Measurements from ENCODE around the gene PLA2G4A. TPM values are rescaled to one million over a fixed set of nuclear protein-coding genes. Genes with fewer than 3 reads are reported as not detected.

PLA2G4A gene
- total RNA-seq, 1 experiment from 2014 or later = 2.0 TPM

GRCh38 chr1:187032316-187032981 lies 203.7 kb downstream of the PLA2G4A start:
- CTCF ChIA-PET = no interaction called here
- Histone ChIP-seq H3K27me3 (replicated peaks; ENCODE audit: control insufficient read depth, insufficient read depth, low read length) (no peaks in the 10 kb centered on the region; the same call in 1 of the 2 replicates), H3K36me3 (ENCODE audit: control insufficient read depth, insufficient read depth, low read length) (no peaks in the 10 kb centered on the region), H3K4me1 (no peaks in the 10 kb centered on the region), H3K4me3 (ENCODE audit: low read depth, low read length) (no peak overlapping the region), H3K9me3 (no peaks in the 10 kb centered on the region; the same call in 1 of the 2 replicates)
- no peaks in the 10 kb centered on the region for H3K4me1 Mint-ChIP-seq (ENCODE audit: low read depth, unreplicated experiment)
- H3K27me3 Mint-ChIP-seq (ENCODE audit: insufficient read depth, unreplicated experiment) = peaks cover 4% of the 10 kb centered on the region
- intact Hi-C loops (cut with micrococcal nuclease; ENCODE audit: unreplicated experiment) = no loop called here
- no peak overlapping the region for H3K4me3 Mint-ChIP-seq (ENCODE audit: unreplicated experiment)
- no peak overlapping the region for H3K27ac Mint-ChIP-seq (ENCODE audit: unreplicated experiment)
- DNase-seq = no peak
- no TSS peak for BruUV-seq (replicated peaks)
- peaks cover 12% of the 10 kb centered on the region for H3K9me3 Mint-ChIP-seq (ENCODE audit: unreplicated experiment)
- no peak for TF ChIP-seq CTCF (IDR thresholded peaks at IDR 0.05; ENCODE audit: insufficient read depth in 1 of 2, low read depth in 1 of 2, low read length in 1 of 2, severe bottlenecking in 1 of 2, unreplicated experiment in 1 of 2)
- H3K36me3 Mint-ChIP-seq (ENCODE audit: insufficient read depth, unreplicated experiment) = no peaks in the 10 kb centered on the region
- POLR2A ChIA-PET = no interaction called here

DNA sequence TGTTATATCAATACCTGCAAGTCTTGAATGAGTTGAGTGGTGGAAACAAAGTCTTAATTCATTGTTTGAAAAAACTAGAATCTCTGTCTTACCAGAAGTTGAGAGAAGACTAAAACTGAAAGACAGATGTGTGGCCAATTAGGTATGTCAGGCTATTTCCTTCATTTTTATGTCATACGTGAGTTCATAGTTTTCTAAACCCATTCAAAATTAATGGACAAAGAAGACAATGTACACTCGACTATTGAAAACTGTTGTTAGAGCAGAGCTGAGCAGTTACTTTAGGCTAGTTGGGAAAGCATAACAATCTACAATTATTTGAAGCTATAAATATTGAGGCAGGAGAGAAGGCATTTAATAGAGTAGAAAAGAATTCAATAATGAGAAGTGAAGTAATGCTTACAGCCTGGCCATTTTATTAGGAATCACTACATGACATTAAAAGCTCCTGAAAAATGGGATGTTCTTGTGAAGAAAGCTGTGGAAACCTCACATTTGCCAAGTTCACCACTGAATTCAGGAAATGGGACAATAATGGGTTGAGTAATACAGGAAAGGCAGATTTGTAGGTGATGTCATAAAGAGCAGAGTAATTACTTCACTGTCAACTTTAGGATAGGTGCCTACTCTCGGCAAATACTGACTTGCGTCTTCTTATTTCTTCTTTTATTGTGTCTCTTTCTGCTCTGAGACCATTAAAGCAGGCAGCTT lies 204.4 kb downstream of the PLA2G4A start:
- no peak overlapping the region for H3K4me3 ChIP-seq (ENCODE audit: low read depth, low read length)
- no peak for TF ChIP-seq CTCF (IDR thresholded peaks at IDR 0.05; ENCODE audit: insufficient read depth in 1 of 2, low read depth in 1 of 2, low read length in 1 of 2, severe bottlenecking in 1 of 2, unreplicated experiment in 1 of 2)
- H3K9me3 ChIP-seq = no peaks in the 10 kb centered on the region; the same call in 1 of the 2 replicates
- H3K4me1 Mint-ChIP-seq (ENCODE audit: low read depth, unreplicated experiment) = no peaks in the 10 kb centered on the region
- ChIA-PET POLR2A (no interaction called here), CTCF (no interaction called here)
- intact Hi-C loops (cut with micrococcal nuclease; ENCODE audit: unreplicated experiment) = no loop called here
- no peak for DNase-seq
- peaks cover 12% of the 10 kb centered on the region for H3K9me3 Mint-ChIP-seq (ENCODE audit: unreplicated experiment)
- H3K4me3 Mint-ChIP-seq (ENCODE audit: unreplicated experiment) = no peak overlapping the region
- no peaks in the 10 kb centered on the region for H3K4me1 ChIP-seq
- no peaks in the 10 kb centered on the region for H3K36me3 ChIP-seq (ENCODE audit: control insufficient read depth, insufficient read depth, low read length)
- H3K27ac Mint-ChIP-seq (ENCODE audit: unreplicated experiment) = no peak overlapping the region
- peaks cover 4% of the 10 kb centered on the region for H3K27me3 Mint-ChIP-seq (ENCODE audit: insufficient read depth, unreplicated experiment)
- no peaks in the 10 kb centered on the region; the same call in 1 of the 2 replicates for H3K27me3 ChIP-seq (replicated peaks; ENCODE audit: control insufficient read depth, insufficient read depth, low read length)
- BruUV-seq (replicated peaks) = no TSS peak
- H3K36me3 Mint-ChIP-seq (ENCODE audit: insufficient read depth, unreplicated experiment) = no peaks in the 10 kb centered on the region

DNA sequence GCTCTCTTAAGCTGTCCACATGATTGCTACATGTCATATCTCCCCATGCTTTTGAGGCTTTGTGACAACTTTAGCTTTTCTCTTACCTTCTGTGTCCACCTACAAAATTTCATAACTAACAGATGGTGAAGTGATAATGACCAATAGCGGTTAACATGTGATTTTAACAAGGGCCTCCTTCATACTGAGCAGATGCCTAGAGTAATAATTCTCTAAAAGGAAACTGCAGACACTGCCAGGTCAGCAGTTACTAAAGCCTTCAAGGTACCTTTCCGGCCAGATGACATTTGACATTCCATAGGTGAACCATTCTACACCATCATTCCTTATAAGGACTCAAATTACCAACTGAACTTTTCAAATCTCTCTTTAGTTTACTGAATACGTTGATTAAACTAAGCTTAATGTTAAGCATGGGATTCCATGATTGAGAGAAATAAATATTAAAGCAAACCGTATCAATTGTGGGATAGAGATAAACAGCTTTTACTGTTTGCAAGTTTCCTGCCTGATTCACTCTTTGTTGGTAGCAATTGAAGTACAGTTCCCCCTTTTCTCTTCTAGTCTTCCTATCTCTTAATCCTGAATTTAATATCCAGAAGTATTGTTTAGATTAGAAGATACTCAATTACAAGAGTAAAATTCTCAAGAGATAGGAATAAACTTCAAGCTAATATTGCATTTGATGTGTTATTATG lies 205.1 kb downstream of the PLA2G4A start:
- H3K4me3 ChIP-seq (ENCODE audit: low read depth, low read length) = no peak overlapping the region
- no peaks in the 10 kb centered on the region for H3K4me1 ChIP-seq
- no TSS peak for BruUV-seq (replicated peaks)
- ChIA-PET CTCF (no interaction called here), POLR2A (no interaction called here)
- no peaks in the 10 kb centered on the region for H3K4me1 Mint-ChIP-seq (ENCODE audit: low read depth, unreplicated experiment)
- no peaks in the 10 kb centered on the region; the same call in 1 of the 2 replicates for H3K9me3 ChIP-seq
- intact Hi-C loops (cut with micrococcal nuclease; ENCODE audit: unreplicated experiment) = no loop called here
- TF ChIP-seq CTCF (IDR thresholded peaks at IDR 0.05; ENCODE audit: insufficient read depth in 1 of 2, low read depth in 1 of 2, low read length in 1 of 2, severe bottlenecking in 1 of 2, unreplicated experiment in 1 of 2) = no peak
- H3K9me3 Mint-ChIP-seq (ENCODE audit: unreplicated experiment) = peaks cover 6% of the 10 kb centered on the region
- no peaks in the 10 kb centered on the region for H3K36me3 Mint-ChIP-seq (ENCODE audit: insufficient read depth, unreplicated experiment)
- H3K27ac Mint-ChIP-seq (ENCODE audit: unreplicated experiment) = no peak overlapping the region
- no peak overlapping the region for H3K4me3 Mint-ChIP-seq (ENCODE audit: unreplicated experiment)
- H3K27me3 ChIP-seq (replicated peaks; ENCODE audit: control insufficient read depth, insufficient read depth, low read length) = no peaks in the 10 kb centered on the region; the same call in 1 of the 2 replicates
- peaks cover 4% of the 10 kb centered on the region for H3K27me3 Mint-ChIP-seq (ENCODE audit: insufficient read depth, unreplicated experiment)
- no peaks in the 10 kb centered on the region for H3K36me3 ChIP-seq (ENCODE audit: control insufficient read depth, insufficient read depth, low read length)
- no peak for DNase-seq
